SK-N-SH (cell line): Measurements from ENCODE around the gene CCDC30.

ENCODE experiments used
- CTCF ChIP-seq: fragments of 200-600 bp; sonication (generic); IDR thresholded peaks from 2 replicates; pipeline ENCODE4 v1.6.1; 2017; ENCODE audit warnings: antibody characterized with exemption, mild to moderate bottlenecking, moderate library complexity
- EP300 ChIP-seq, 2 experiments: IDR thresholded peaks; 2 replicates each; pipeline versions ENCODE4 v1.4.0 to v1.6.1; 2012; ENCODE audit warnings: borderline replicate concordance in 1 of 2, low read depth in 1 of 2, low read length in 1 of 2
- EZH2phosphoT487 ChIP-seq: fragments of 200-600 bp; sonication (generic); IDR thresholded peaks from 2 replicates; pipeline ENCODE4 v1.6.1; 2017; ENCODE audit warnings: low read depth, mixed run types, mild to moderate bottlenecking, antibody characterized with exemption, moderate library complexity, borderline replicate concordance
- MXI1 ChIP-seq: IDR thresholded peaks from 2 replicates; pipeline ENCODE4 v1.6.1; 2012; ENCODE audit warnings: mild to moderate bottlenecking, low read depth, low read length, improper control_type of control experiment
- NRF1 ChIP-seq: IDR thresholded peaks from 2 replicates; pipeline ENCODE4 v1.6.1; 2012; ENCODE audit warnings: low read depth, mild to moderate bottlenecking, low read length
- SIN3A ChIP-seq: IDR thresholded peaks from 2 replicates; pipeline ENCODE4 v1.6.1; 2012; ENCODE audit warnings: low read depth, mild to moderate bottlenecking, low read length, moderate library complexity, borderline replicate concordance
- TAF1 ChIP-seq: IDR thresholded peaks from 2 replicates; pipeline ENCODE4 v1.6.1; 2012; ENCODE audit warnings: low read depth, mild to moderate bottlenecking, low read length, moderate library complexity, borderline replicate concordance
- TF ChIP-seq, protein P1 (sequence below): IDR thresholded peaks from 2 replicates; pipeline ENCODE4; 2012
- TF ChIP-seq, protein P2 (sequence below): fragments of 150-350 bp; IDR thresholded peaks from 2 replicates; pipeline ENCODE4 v1.6.1; 2017; ENCODE audit warnings: antibody characterized with exemption, low read length, low read depth, borderline replicate concordance

DNA sequence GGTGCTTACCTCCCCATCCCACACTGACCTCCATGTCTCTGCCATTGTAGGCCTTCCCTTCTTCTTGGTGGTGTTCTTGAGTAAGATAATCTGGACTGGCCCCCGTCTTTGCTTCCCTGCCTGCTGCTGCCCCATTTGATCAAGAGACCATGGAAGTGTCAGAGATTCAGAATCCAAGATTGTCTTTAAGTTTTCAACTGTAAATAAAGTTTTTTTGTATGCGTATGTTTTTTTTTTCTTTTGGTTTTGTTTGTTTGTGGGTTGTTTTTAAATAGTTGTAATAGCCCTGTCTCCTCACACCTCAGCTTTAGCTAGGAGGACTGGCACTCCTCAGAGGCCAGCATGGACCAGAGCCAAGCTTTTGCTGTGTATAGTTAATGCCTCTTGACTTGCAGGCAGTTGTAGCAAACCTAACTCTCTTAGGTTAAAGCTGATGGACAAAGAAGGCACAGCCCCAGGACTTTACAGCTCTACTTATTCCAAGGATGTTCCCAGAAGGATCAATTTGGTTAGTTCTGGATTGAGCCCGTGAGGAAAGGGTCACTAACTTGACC lies 213.5 kb downstream of the CCDC30 start:
- no peak for TF ChIP-seq CTCF
- TF ChIP-seq EZH2phosphoT487: no peak
- TF ChIP-seq MXI1: no peak
- TF ChIP-seq TAF1: no peak
- TF ChIP-seq SIN3A: no peak
- TF ChIP-seq, protein P1, sequence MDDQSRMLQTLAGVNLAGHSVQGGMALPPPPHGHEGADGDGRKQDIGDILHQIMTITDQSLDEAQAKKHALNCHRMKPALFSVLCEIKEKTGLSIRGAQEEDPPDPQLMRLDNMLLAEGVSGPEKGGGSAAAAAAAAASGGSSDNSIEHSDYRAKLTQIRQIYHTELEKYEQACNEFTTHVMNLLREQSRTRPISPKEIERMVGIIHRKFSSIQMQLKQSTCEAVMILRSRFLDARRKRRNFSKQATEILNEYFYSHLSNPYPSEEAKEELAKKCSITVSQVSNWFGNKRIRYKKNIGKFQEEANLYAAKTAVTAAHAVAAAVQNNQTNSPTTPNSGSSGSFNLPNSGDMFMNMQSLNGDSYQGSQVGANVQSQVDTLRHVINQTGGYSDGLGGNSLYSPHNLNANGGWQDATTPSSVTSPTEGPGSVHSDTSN: no peak
- no peak for TF ChIP-seq EP300 (IDR thresholded peaks at IDR 0.05; ENCODE audit: borderline replicate concordance in 1 of 2, low read depth in 1 of 2, low read length in 1 of 2)
- no peak for TF ChIP-seq NRF1
- TF ChIP-seq, protein P2, sequence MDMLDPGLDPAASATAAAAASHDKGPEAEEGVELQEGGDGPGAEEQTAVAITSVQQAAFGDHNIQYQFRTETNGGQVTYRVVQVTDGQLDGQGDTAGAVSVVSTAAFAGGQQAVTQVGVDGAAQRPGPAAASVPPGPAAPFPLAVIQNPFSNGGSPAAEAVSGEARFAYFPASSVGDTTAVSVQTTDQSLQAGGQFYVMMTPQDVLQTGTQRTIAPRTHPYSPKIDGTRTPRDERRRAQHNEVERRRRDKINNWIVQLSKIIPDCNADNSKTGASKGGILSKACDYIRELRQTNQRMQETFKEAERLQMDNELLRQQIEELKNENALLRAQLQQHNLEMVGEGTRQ: no peak
